SJCRH30 (cell line): ENCODE measurements around the gene R3HDM4. TPM values are rescaled to one million over a fixed set of nuclear protein-coding genes. Genes with fewer than 3 reads are reported as not detected.
"Not testable (repeated sequence)": the region's sequence is repeated elsewhere in the genome, so short reads cannot be mapped to it uniquely, and the experiment has no call there.

Experiments used
- DNase-seq, 2 experiments: peaks; one replicate each; pipeline ENCODE4 v3.0.0-alpha.2; 2015 to 2020
- H3K27ac ChIP-seq: fragments of 250-450 bp; sonication (Bioruptor Pico); 2 replicates; pipeline ENCODE4 v1.5.1; 2020; ENCODE audit warnings: mild to moderate bottlenecking, moderate library complexity
- H3K27me3 ChIP-seq: fragments of 250-450 bp; sonication (Bioruptor Pico); 2 replicates; pipeline ENCODE4 v1.5.1; 2020; ENCODE audit warnings: mild to moderate bottlenecking, moderate library complexity
- H3K36me3 ChIP-seq: fragments of 250-450 bp; sonication (Bioruptor Pico); 2 replicates; pipeline ENCODE4 v1.5.1; 2020; ENCODE audit warnings: mild to moderate bottlenecking, moderate library complexity
- H3K4me1 ChIP-seq: fragments of 250-450 bp; sonication (Bioruptor Pico); 2 replicates; pipeline ENCODE4 v1.5.1; 2020; ENCODE audit warnings: mild to moderate bottlenecking, moderate library complexity
- H3K4me3 ChIP-seq: fragments of 250-450 bp; sonication (Bioruptor Pico); 2 replicates; pipeline ENCODE4 v1.5.1; 2020; ENCODE audit warnings: mild to moderate bottlenecking, moderate library complexity
- H3K9me3 ChIP-seq: fragments of 250-450 bp; sonication (Bioruptor Pico); replicated peaks from 2 replicates; pipeline ENCODE4 v1.5.1; 2020; ENCODE audit warnings: mild to moderate bottlenecking, moderate library complexity
- total RNA-seq: library from RNA; depleted of rRNA; stranded (reverse); fragments of >200 nt; shearing (Covaris generic); gene quantifications from 2 replicates; pipeline ENCODE4 v1.2.3, GENCODE V29; 2014; rRNA removed

The R3HDM4 gene
- total RNA-seq, 1 experiment from 2014 or later = 19.8 TPM

- Histone ChIP-seq H3K4me3 (no peak overlapping the region), H3K27me3 (peaks cover 20% of the 10 kb centered on the region), H3K4me1 (no peaks in the 10 kb centered on the region; the same call in 1 of the 2 replicates), H3K36me3 (no peaks in the 10 kb centered on the region), H3K27ac (no peak overlapping the region), H3K9me3 (no peaks in the 10 kb centered on the region)
- DNase-seq = peak; percentile 82 to 83
Observed at GRCh38 chr19:850221-850978, 62.6 kb downstream of the R3HDM4 start.

GRCh38 chr19:849195-849594 lies 63.8 kb downstream of the R3HDM4 start:
- peaks cover 25% of the 10 kb centered on the region for H3K27me3 ChIP-seq
- not testable (repeated sequence) for H3K27ac ChIP-seq, H3K9me3 ChIP-seq, H3K4me1 ChIP-seq, H3K36me3 ChIP-seq, DNase-seq, H3K4me3 ChIP-seq

- DNase-seq = no peak
- H3K27me3 ChIP-seq = peaks cover 25% of the 10 kb centered on the region
Observed at GRCh38 chr19:848386-848921, 64.6 kb downstream of the R3HDM4 start.

More at GRCh38 chr19:848386-848921, 64.6 kb downstream of the R3HDM4 start:
- Histone ChIP-seq H3K4me1 (no peaks in the 10 kb centered on the region; the same call in 1 of the 2 replicates), H3K9me3 (no peaks in the 10 kb centered on the region), H3K36me3 (no peaks in the 10 kb centered on the region), H3K27ac (no peak overlapping the region), H3K4me3 (no peak overlapping the region)

Other genes with a start within 250 kb of the R3HDM4 start
- gene FSTL3, start 236.8 kb downstream of the R3HDM4 start, total RNA-seq = 6.5 and 8.0 TPM in 2 replicates
- gene PRSS57, start 217.8 kb downstream of the R3HDM4 start, total RNA-seq = not detected in 2 replicates
- 4.4 and 4.6 TPM in 2 replicates for gene PALM, start 204.3 kb downstream of the R3HDM4 start, total RNA-seq
- gene MISP, start 162.1 kb downstream of the R3HDM4 start, total RNA-seq = 0.18 and 0.41 TPM in 2 replicates
- 232 TPM in 2 replicates for gene PTBP1, start 115.8 kb downstream of the R3HDM4 start, total RNA-seq
- gene PLPPR3, start 91.3 kb downstream of the R3HDM4 start, total RNA-seq = not detected in 2 replicates
- gene AZU1, start 85.4 kb downstream of the R3HDM4 start, total RNA-seq = not detected in 2 replicates
- not detected in 2 replicates for gene PRTN3, start 72.2 kb downstream of the R3HDM4 start, total RNA-seq
- gene ELANE, start 60.9 kb downstream of the R3HDM4 start, total RNA-seq = not detected in 2 replicates
- gene CFD, start 53.6 kb downstream of the R3HDM4 start, total RNA-seq = 0.08 and 0.18 TPM in 2 replicates
- gene MED16, start 20.0 kb downstream of the R3HDM4 start, total RNA-seq = 19.6 and 21.3 TPM in 2 replicates
- not detected in 2 replicates for gene RNU6-9, start 19.7 kb downstream of the R3HDM4 start, total RNA-seq
- gene KISS1R, start 4.1 kb upstream of the R3HDM4 start, total RNA-seq = 0.08 TPM in 1 of 2 replicates, not detected in the other
- gene ARID3A, start 12.8 kb upstream of the R3HDM4 start, total RNA-seq = 28.7 and 34.8 TPM in 2 replicates
- gene WDR18, start 71.1 kb upstream of the R3HDM4 start, total RNA-seq = 47.5 and 58.9 TPM in 2 replicates
- gene GRIN3B, start 87.2 kb upstream of the R3HDM4 start, total RNA-seq = not detected in 2 replicates
- 61.0 and 66.8 TPM in 2 replicates for gene TMEM259, start 107.9 kb upstream of the R3HDM4 start, total RNA-seq
- gene RNU6-2, start 108.3 kb upstream of the R3HDM4 start, total RNA-seq = not detected in 2 replicates
- 87.2 and 91.4 TPM in 2 replicates for gene CNN2, start 113.4 kb upstream of the R3HDM4 start, total RNA-seq
- 7.8 and 11.0 TPM in 2 replicates for gene ABCA7, start 126.9 kb upstream of the R3HDM4 start, total RNA-seq
- 2.9 TPM in 2 replicates for gene ARHGAP45, start 153.9 kb upstream of the R3HDM4 start, total RNA-seq
- gene POLR2E, start 182.2 kb upstream of the R3HDM4 start, total RNA-seq = 176 and 183 TPM in 2 replicates
- 232 and 290 TPM in 2 replicates for gene GPX4, start 190.8 kb upstream of the R3HDM4 start, total RNA-seq